IgD-negative memory B cell (primary cell): Measurements from ENCODE around the gene KNTC1. TPM values are rescaled to one million over a fixed set of nuclear protein-coding genes. Genes with fewer than 3 reads are reported as not detected.
"Not testable (repeated sequence)": the region's sequence is repeated elsewhere in the genome, so short reads cannot be mapped to it uniquely, and the experiment has no call there.

ENCODE experiments used
- H3K27ac Mint-ChIP-seq, 3 donors: one replicate each; pipeline ENCODE4 v1.8.0; 2020 to 2022; ENCODE audit warnings: mild to moderate bottlenecking in 3 of 3, mixed read lengths in 3 of 3, moderate library complexity in 1 of 3
- H3K27me3 Mint-ChIP-seq: one replicate; pipeline ENCODE4 v1.8.0; 2021; ENCODE audit warnings: mixed read lengths
- H3K36me3 Mint-ChIP-seq: one replicate; pipeline ENCODE4 v1.8.0; 2020; ENCODE audit warnings: mild to moderate bottlenecking, mixed read lengths
- H3K4me1 Mint-ChIP-seq, 3 donors: one replicate each; pipeline ENCODE4 v1.8.0; 2020 to 2022; ENCODE audit warnings: mixed read lengths in 3 of 3, mild to moderate bottlenecking in 1 of 3
- H3K4me3 Mint-ChIP-seq, 4 donors: one replicate each; pipeline ENCODE4 v1.8.0; 2020 to 2022; ENCODE audit warnings: mild to moderate bottlenecking in 4 of 4, mixed read lengths in 4 of 4, moderate library complexity in 3 of 4
- H3K9me3 Mint-ChIP-seq, 3 donors: one replicate each; pipeline ENCODE4 v1.8.0; 2020 to 2021; ENCODE audit warnings: mixed read lengths in 3 of 3, mild to moderate bottlenecking in 1 of 3
- polyA plus RNA-seq: library from polyadenylated mRNA; unstranded; fragments of 300-500 nt; fragmentation: Illumina TruSeq; gene quantifications from one replicate; pipeline ENCODE4 v1.2.3, GENCODE V29; 2021

The KNTC1 gene
- polyA plus RNA-seq, 1 donor from 2014 or later: 5.2 TPM

DNA sequence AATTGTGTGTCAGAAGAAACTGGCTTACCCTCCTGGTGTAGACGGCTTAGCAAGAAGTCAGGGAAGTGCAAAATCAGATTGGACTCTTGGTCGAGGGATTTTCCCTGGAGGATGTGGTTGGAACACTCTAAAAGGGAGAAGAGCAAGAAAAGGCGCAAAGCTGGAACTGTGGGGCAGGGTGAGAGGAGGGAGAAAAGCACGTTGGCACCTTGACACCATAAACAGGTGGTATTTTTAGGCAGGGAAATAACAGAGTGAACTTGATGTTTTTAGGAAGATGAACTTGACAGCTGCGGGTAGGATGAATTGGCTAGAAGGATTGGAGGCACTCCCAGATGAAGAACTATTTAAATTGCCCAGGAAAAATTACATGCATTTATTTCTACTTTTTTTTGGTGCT is 108.4 kb downstream of the KNTC1 start:
- H3K4me1 Mint-ChIP-seq: peaks cover 0 to 4% (median 0%) of the 10 kb centered on the region in 3 donors
- no peaks in the 10 kb centered on the region for H3K36me3 Mint-ChIP-seq
- no peaks in the 10 kb centered on the region for H3K9me3 Mint-ChIP-seq
- H3K27ac Mint-ChIP-seq: no peak overlapping the region
- H3K27me3 Mint-ChIP-seq: no peaks in the 10 kb centered on the region
- no peak overlapping the region for H3K4me3 Mint-ChIP-seq

DNA sequence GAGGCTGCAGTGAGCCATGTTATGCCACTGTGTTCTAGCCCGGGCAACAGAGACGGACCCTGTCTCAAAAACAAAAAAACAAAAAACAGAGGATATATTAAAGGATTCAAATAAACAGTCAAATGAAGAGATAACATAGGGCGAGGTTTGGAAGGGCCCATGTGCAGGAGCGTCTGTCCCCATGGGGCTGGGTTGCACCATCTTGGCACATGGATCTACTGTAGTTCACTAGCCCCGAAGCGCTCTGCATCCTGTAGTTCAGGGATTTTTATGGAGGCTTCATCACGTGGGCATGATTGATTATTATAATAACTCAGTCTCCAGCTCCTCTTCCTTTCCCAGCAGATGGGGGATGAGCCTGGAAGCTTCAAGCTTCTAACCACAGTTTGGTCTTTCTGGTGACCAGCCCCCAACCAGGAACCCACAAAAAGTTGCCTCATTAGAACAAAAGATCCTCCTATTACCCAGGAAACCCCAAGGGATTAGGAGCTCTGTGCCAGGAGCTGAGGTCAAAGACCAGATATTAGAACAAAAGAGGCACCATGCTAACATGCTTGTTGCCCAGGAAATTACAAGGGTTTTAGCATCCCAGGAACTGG is 116.3 kb downstream of the KNTC1 start:
- no peaks in the 10 kb centered on the region for H3K27me3 Mint-ChIP-seq
- no peak overlapping the region for H3K4me3 Mint-ChIP-seq
- no peaks in the 10 kb centered on the region for H3K36me3 Mint-ChIP-seq
- peaks cover 9% of the 10 kb centered on the region in 3 donors for H3K4me1 Mint-ChIP-seq
- no peaks in the 10 kb centered on the region for H3K9me3 Mint-ChIP-seq
- H3K27ac Mint-ChIP-seq: no peak overlapping the region

DNA sequence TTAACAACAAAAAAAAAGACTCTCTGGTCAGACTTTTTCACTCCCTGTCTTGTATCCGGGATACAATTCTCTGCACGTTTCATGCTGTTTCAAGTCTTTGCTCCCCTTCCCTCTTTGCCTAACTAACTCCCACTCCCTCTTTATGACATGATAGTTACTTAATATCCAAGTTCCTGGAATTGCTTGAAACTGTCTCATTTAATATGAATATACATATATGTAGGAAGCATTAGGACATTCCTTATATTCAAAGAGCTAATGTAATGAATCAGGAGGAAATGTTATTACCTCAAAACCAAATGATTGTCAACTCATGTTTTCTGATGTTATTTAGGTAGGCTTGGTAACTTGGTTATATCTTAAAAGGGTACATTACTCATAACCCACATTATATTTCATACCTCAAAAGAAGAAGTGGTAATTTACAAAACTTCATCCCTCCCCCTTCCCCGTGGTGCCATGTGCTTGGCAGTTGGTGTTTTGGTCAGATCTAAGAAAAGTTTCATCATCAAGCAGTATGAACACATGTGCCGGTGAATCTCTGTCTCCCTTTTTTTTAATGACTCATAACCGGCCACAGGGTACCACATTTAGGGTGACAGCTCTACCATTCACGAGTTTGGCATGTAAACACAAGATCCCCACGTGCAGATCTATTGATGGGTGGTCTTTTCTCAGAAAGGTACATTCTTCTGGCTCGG is 119.6 kb downstream of the KNTC1 start:
- H3K36me3 Mint-ChIP-seq: no peaks in the 10 kb centered on the region
- H3K27me3 Mint-ChIP-seq: no peaks in the 10 kb centered on the region
- peak overlapping the region; percentile 20 to 58 (median 48) for H3K27ac Mint-ChIP-seq
- H3K4me1 Mint-ChIP-seq: peaks cover 9 to 12% (median 9%) of the 10 kb centered on the region in 3 donors
- peak overlapping the region; percentile 45 to 94 (median 79) for H3K4me3 Mint-ChIP-seq
- H3K9me3 Mint-ChIP-seq: no peaks in the 10 kb centered on the region

DNA sequence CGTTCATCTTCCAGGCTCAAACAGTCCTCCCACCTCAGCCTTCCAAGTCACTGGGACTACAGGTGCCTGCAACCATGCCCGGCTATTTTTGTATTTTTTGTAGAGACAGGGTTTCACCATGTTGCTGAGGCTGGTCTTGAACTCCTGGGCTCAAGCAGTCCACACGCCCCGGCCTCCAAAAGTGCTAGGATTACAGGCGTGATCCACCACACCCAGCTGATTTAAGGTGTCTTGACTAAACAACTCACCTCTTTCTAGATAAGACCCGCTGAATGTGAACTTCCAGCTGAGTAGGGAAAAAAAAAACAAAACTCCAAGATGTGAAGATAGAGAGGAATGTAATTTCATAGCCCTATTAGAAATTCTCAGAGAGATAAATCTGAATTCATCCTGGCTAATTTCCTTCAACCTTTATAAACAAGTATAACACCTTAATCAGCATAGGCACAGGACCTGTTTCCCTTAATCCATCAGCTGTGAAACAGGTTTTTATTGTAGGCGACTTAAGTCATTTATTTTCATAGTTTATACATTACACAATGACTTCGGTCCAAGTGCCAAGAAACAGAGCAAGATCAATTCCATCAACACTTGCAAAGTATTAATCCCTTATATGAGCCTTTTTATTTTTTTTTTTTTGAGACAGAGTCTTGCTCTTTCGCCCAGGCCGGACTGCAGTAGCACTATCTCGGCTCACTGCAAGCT is 124.6 kb downstream of the KNTC1 start:
- H3K27ac Mint-ChIP-seq: no peak overlapping the region
- H3K27me3 Mint-ChIP-seq: no peaks in the 10 kb centered on the region
- H3K9me3 Mint-ChIP-seq: no peaks in the 10 kb centered on the region
- H3K36me3 Mint-ChIP-seq: no peaks in the 10 kb centered on the region
- no peak overlapping the region for H3K4me3 Mint-ChIP-seq
- peaks cover 5 to 9% (median 7%) of the 10 kb centered on the region in 3 donors for H3K4me1 Mint-ChIP-seq

DNA sequence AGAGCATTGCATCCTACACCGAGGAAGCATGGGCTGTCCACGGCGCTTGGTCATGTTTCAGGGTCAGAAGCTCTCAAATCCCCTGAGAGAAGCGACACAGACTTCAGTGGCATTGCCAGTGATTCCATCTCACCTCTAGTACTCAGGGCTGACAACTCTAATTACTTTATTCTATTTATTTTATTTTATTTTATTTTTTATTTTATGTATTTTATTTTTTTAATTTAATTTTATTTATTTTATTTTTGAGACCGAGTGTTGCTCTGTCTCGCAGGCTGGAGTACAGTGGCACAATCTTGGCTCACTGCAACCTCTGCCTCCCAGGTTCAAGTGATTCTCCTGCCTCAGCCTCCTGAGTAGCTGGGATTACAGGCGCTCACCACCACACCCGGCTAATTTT is 126.2 kb downstream of the KNTC1 start:
- not testable (repeated sequence) for H3K9me3 Mint-ChIP-seq, H3K27me3 Mint-ChIP-seq, H3K4me1 Mint-ChIP-seq, H3K4me3 Mint-ChIP-seq, H3K36me3 Mint-ChIP-seq, H3K27ac Mint-ChIP-seq

DNA sequence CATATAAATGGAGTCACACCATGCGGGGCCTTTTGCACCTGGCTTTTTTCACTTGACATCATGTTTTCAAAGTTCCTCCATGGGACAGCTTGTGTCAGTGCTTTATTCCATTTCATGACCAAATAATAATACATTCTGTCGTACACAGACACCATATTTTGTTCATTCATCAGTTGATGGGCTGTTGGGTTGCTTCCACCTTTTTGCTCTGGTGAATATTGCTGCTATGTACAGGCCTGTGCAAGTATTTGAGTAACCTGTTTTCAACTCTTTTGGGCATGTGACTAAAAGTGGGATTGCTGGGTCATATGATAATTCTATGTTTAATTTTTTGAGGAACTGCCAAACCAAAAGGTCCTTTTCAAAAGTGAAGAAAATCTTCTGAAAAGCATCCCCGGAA is 129.2 kb downstream of the KNTC1 start:
- Mint-ChIP-seq H3K4me1 (no peaks in the 10 kb centered on the region), H3K4me3 (no peak overlapping the region), H3K27me3 (no peaks in the 10 kb centered on the region), H3K36me3 (no peaks in the 10 kb centered on the region), H3K27ac (no peak overlapping the region), H3K9me3 (no peaks in the 10 kb centered on the region)

DNA sequence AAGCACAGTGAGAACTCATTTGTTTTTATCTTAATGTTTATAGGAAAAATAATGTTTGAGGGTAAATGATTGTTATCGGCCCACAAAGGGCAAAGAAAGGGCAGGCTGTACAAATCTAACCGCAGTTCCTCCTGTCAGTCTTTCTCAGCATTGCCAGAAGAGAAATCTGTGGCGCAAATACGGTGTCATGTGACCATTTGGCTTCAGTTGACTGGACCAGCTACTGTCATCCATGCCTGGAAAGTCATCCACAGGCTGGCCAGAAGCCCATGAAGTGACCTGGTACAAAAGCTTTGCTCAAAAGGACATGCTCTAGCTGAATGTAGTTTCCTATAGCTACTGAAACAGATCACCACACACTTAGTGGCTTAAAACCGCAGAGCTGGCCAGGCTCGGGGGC is 132.5 kb downstream of the KNTC1 start:
- Mint-ChIP-seq H3K9me3 (no peaks in the 10 kb centered on the region), H3K36me3 (peaks cover 3% of the 10 kb centered on the region), H3K27me3 (no peaks in the 10 kb centered on the region), H3K27ac (no peak overlapping the region), H3K4me3 (no peak overlapping the region), H3K4me1 (no peaks in the 10 kb centered on the region)

DNA sequence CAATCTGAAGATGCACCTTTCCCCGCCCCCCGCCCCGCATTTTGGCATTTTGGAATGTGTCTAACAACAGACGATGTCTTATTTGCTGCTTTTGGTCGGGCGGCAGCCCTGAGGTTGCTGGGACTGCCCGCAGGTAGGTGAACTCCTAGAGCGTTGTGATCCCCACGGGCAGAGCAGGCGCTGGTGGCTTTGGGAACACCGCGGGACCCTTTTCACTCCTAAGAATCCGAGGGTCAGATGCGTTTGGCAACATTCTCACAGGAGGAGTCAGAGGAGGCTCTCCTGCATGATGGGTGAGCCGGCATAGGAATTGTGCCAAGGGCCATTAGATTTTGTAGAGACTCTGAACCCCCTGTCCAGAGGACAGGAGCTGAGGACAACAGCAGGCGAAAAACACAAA is 134.2 kb downstream of the KNTC1 start:
- Mint-ChIP-seq H3K9me3 (no peaks in the 10 kb centered on the region), H3K4me3 (no peak overlapping the region), H3K4me1 (no peaks in the 10 kb centered on the region), H3K27me3 (no peaks in the 10 kb centered on the region), H3K36me3 (peaks cover 3% of the 10 kb centered on the region), H3K27ac (no peak overlapping the region)

DNA sequence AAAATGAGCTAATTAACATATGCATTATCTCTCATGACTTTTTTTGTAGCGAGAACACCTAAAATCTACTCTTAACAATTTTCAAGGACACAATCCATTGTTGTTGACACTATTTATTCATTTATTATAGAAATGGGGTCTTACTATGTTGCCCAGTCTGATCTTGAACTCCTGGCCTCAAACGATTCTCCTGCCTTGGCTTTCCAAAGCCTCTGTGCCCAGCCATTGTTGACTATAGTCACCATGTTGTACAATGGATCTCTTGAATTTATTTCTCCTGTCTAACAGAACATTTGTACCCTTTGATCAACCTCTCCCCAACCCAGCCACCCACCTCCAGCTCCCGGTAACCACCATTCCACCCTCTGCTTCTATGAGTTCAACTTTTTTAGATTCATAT is 134.9 kb downstream of the KNTC1 start:
- Mint-ChIP-seq H3K27me3 (no peaks in the 10 kb centered on the region), H3K4me3 (no peak overlapping the region), H3K36me3 (peaks cover 3% of the 10 kb centered on the region), H3K9me3 (no peaks in the 10 kb centered on the region), H3K4me1 (no peaks in the 10 kb centered on the region), H3K27ac (no peak overlapping the region)

DNA sequence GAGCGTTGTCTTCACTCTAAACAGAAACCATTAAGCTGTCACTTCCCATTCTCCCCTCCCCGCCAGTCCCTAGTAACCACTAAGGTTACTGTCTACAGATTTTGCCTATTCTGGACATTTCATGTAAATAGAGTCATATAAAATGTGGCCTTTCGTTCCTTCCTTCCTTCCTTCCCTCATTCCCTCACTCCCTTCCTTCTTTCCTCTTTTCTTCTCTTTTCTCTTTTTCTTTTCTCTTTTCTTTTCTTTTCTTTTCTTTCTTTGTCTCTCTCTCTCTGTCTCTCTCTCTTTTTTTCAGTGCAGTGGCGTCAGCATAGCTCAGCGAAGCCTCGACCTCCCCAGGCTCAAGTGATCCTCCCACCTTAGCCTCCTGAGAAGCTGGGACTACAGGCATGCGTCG is 138.3 kb downstream of the KNTC1 start:
- Mint-ChIP-seq H3K4me3 (no peak overlapping the region), H3K27ac (no peak overlapping the region), H3K36me3 (peaks cover 3% of the 10 kb centered on the region), H3K27me3 (no peaks in the 10 kb centered on the region), H3K9me3 (no peaks in the 10 kb centered on the region), H3K4me1 (no peaks in the 10 kb centered on the region)

DNA sequence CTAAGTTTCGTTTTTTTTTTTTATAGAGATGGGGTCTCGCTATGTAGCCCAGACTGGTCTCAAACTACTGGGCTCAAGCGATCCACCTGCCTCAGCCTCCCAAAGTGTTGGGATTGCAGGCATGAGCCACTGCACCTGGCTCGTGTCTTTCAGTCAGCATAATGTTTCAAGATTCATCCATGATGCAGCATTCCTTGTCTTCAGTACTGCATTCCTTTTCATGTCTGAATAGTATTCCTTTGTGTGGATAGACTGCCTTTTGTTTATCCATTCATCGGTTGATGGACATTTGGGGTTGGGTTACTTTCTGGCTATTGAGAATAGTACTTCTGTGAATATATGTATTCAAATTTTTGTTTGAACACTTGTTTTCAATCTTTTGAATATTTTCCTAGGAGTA is 138.7 kb downstream of the KNTC1 start:
- no peak overlapping the region for H3K27ac Mint-ChIP-seq
- no peaks in the 10 kb centered on the region for H3K4me1 Mint-ChIP-seq
- no peak overlapping the region for H3K4me3 Mint-ChIP-seq
- H3K27me3 Mint-ChIP-seq: no peaks in the 10 kb centered on the region
- peaks cover 3% of the 10 kb centered on the region for H3K36me3 Mint-ChIP-seq
- no peaks in the 10 kb centered on the region for H3K9me3 Mint-ChIP-seq

DNA sequence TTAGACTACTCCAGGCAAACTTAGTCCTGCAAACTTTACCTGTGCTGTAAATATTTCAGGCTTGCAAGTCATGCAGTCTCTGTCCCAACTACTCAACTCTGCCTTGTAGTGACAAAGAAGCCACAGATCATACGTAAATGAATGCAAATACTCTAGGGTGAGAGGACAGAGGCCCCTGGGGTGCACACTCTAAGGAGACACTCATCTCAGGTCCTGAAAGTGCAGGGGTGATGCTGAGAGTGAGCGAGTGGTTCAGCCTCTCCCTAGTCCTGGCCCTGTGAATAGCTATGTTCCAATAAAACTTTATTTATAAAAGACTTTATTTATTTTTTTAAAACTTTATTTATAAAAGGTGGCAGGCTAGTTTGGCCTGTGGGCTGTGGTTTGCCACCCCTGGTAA is 141.2 kb downstream of the KNTC1 start:
- Mint-ChIP-seq H3K4me1 (peaks cover 0 to 2% (median 1%) of the 10 kb centered on the region in 3 donors), H3K27ac (no peak overlapping the region), H3K36me3 (no peaks in the 10 kb centered on the region), H3K27me3 (peaks cover 2% of the 10 kb centered on the region), H3K9me3 (peaks cover 0 to 4% (median 0%) of the 10 kb centered on the region in 3 donors), H3K4me3 (no peak overlapping the region)

DNA sequence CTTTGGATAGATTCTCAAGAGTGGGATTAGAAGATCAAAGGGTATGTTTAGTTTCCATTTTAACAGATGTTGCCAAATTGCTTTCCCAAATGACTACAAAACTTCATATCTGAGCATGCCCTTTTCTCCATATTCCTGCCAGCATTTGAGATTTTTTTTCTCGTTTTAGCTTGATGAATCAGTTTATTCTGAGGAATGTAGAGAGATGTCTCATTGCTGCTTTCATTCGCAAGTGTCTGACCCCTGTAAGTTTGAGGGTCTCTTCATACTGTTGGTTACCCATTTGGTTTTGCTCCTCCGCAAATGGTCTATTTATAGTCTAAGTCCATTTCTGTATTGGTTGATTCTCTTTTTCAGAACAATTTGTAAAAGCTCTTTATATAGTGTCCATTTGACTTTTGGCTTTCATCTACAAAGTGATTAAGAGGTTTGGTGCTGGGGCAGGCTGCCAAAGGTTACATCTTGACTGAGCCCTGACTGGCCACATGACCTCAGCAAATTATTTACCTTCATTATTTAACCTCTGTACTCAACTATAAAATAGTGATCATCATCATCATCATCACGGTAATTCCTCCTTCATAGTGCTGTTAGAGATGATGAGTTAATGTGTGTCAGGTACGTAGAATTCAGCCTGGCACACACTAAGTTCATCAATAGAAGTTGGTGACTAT is 142.5 kb downstream of the KNTC1 start:
- no peaks in the 10 kb centered on the region for H3K36me3 Mint-ChIP-seq
- H3K9me3 Mint-ChIP-seq: peaks cover 0 to 8% (median 0%) of the 10 kb centered on the region in 3 donors
- H3K4me3 Mint-ChIP-seq: no peak overlapping the region
- H3K4me1 Mint-ChIP-seq: peaks cover 0 to 2% (median 1%) of the 10 kb centered on the region in 3 donors
- no peak overlapping the region for H3K27ac Mint-ChIP-seq
- H3K27me3 Mint-ChIP-seq: peaks cover 5% of the 10 kb centered on the region

DNA sequence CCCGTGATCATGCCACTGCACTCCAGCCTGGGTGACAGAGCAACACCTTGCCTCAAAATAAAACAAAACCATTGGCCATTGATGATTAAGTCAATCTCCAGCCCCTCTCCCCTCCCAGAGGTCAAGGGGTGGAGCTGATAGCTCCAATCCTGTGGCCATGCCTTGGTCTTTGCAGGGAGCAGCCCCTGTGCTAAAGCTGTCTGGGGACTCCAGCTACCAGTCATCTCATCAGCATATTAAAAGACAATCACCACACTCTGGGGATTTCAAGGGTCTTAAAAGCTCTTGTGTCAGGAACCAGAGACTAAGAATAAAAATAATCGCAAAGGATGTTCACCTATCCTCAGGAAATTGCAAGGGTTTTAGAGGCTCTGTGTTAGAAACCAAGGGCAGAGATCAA is 145.5 kb downstream of the KNTC1 start:
- peaks cover 0 to 2% (median 1%) of the 10 kb centered on the region in 3 donors for H3K4me1 Mint-ChIP-seq
- H3K36me3 Mint-ChIP-seq: no peaks in the 10 kb centered on the region
- H3K27ac Mint-ChIP-seq: no peak overlapping the region
- peaks cover 0 to 8% (median 0%) of the 10 kb centered on the region in 3 donors for H3K9me3 Mint-ChIP-seq
- H3K27me3 Mint-ChIP-seq: peaks cover 7% of the 10 kb centered on the region
- H3K4me3 Mint-ChIP-seq: no peak overlapping the region
